Activated CD4-positive, alpha-beta T cell treated with anti-CD3 and anti-CD28 coated beads, Interleukin-10, Interleukin-2, amounts not matched to agents 100 ng/mL and 50 ng/mL, durations not matched to agents 16 hours and 8 hours (primary cell): Measurements from ENCODE around the gene NRP1.
A peak's percentile ranks its signal among the peaks of the same experiment; 100 is the strongest.

Source experiments
- DNase-seq: peaks from one replicate; pipeline ENCODE4 v3.0.0-alpha.2; 2020

NRP1 gene

GRCh38 chr10:33201971-33202370 is 132.5 kb downstream of the NRP1 start:
- DNase-seq = no peak

- no peak for DNase-seq
Measured at GRCh38 chr10:33201056-33201780, 133.2 kb downstream of the NRP1 start.

- DNase-seq = no peak
Measured at GRCh38 chr10:33199731-33200232, 134.7 kb downstream of the NRP1 start.

- DNase-seq = no peak
Measured at GRCh38 chr10:33198610-33199009, 135.9 kb downstream of the NRP1 start.

- no peak for DNase-seq
Measured at GRCh38 chr10:33196710-33197491, 137.6 kb downstream of the NRP1 start.

GRCh38 chr10:33196377-33196706 is 138.1 kb downstream of the NRP1 start:
- no peak for DNase-seq

GRCh38 chr10:33195608-33196376 is 138.7 kb downstream of the NRP1 start:
- DNase-seq = no peak

GRCh38 chr10:33193701-33194521 is 140.6 kb downstream of the NRP1 start:
- DNase-seq = no peak

- peak; percentile 78 for DNase-seq
Measured at GRCh38 chr10:33193057-33193700, 141.3 kb downstream of the NRP1 start.

GRCh38 chr10:33192190-33192589 is 142.3 kb downstream of the NRP1 start:
- no peak for DNase-seq

GRCh38 chr10:33190406-33190805 is 144.1 kb downstream of the NRP1 start:
- DNase-seq = no peak

- DNase-seq = no peak
Measured at GRCh38 chr10:33189808-33190207, 144.7 kb downstream of the NRP1 start.

- no peak for DNase-seq
Measured at GRCh38 chr10:33189363-33189762, 145.1 kb downstream of the NRP1 start.

GRCh38 chr10:33187427-33187999 is 147.0 kb downstream of the NRP1 start:
- no peak for DNase-seq

GRCh38 chr10:33186150-33186549 is 148.3 kb downstream of the NRP1 start:
- no peak for DNase-seq

- DNase-seq = no peak
Measured at GRCh38 chr10:33183655-33184054, 150.8 kb downstream of the NRP1 start.

- no peak for DNase-seq
Measured at GRCh38 chr10:33180921-33181320, 153.5 kb downstream of the NRP1 start.

GRCh38 chr10:33180390-33180789 is 154.1 kb downstream of the NRP1 start:
- DNase-seq = no peak

GRCh38 chr10:33179067-33179466 is 155.4 kb downstream of the NRP1 start:
- no peak for DNase-seq

GRCh38 chr10:33178026-33178755 is 156.3 kb downstream of the NRP1 start:
- DNase-seq = no peak

GRCh38 chr10:33176688-33177087 is 157.8 kb downstream of the NRP1 start:
- DNase-seq = no peak
